ENCODE results near the gene RAPH1. TPM values are rescaled to one million over a fixed set of nuclear protein-coding genes. Genes with fewer than 3 reads are reported as not detected.

Gene RAPH1
- total and polyA plus RNA-seq, 8 donors: 2.3 to 19.2 (median 10.4) TPM

DNA sequence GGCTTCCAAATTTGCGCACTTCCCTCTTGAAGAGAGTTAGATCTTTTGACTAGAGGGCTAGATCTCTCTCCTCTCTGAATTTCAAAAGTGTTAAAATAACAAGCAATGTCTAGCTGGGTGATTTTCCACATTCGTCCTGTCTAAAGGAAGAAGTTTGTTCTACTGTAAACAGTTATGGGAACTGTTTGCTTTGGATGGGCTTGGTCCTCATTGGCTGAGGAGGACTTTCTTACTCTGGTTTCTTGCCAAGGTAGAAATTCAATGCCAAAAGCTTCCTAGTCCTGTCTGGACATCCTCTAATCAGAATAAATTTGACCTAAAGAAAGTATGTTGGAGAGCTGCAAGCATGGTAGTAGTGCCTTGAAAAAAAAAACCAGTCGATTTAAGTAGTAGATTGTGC lies 47.4 kb upstream of the RAPH1 start:
- H3K9me3 ChIP-seq: no peaks in the 10 kb centered on the region
- H3K36me3 ChIP-seq: no peaks in the 10 kb centered on the region
- FAIRE-seq: no peak
- intact Hi-C loops (cut with DNase I): no loop called here
- no peak overlapping the region for H3K4me3 ChIP-seq
- peaks cover 23 to 49% (median 36%) of the 10 kb centered on the region in 3 donors for H3K4me1 ChIP-seq
- peak in 3 of 4 donors; percentile 26 to 34 (median 26) for ATAC-seq
- DNase-seq: no peak
- TF ChIP-seq CTCF (IDR thresholded peaks at IDR 0.05): no peak
- H3K27me3 ChIP-seq: no peaks in the 10 kb centered on the region
- H3K27ac ChIP-seq: peak overlapping the region in 2 of 4 donors; percentile 41 to 60
- WGBS, 2 donors: 34 to 44% methylated on average over 3 of the region's 3 CpGs

GRCh38 chr2:203580844-203581243 lies 45.7 kb upstream of the RAPH1 start:
- no peak for FAIRE-seq
- peak overlapping the region in 2 of 4 donors; percentile 92 for H3K27ac ChIP-seq
- 39 to 42% methylated on average over 5 of the region's 5 CpGs for WGBS, 2 donors

DNA sequence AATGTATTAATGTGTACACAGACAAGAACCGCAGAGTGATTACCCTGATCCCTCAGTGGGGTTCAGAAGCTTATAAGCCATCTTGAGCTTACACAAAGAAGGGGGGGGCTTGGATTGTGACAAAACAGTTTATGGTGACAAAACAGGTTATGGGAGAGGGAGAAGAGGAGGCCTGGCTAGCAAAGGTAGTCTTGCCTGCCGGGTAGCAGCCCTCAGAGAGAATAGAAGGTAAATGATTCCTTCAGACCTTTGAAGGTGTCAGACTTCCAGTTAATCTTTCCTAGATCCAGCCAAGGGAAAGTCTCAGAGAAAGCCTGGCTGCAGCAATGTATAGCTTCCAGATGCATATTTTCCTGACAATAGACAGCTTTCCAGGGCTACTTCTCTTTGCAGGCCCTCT lies 44.6 kb upstream of the RAPH1 start:
- ATAC-seq (peak in 2 of 4 donors; percentile 25 to 31), DNase-seq (no peak), FAIRE-seq (no peak)
- H3K27me3 ChIP-seq: no peaks in the 10 kb centered on the region
- H3K36me3 ChIP-seq: no peaks in the 10 kb centered on the region
- peak overlapping the region; percentile 46 to 92 (median 71) for H3K27ac ChIP-seq
- H3K9me3 ChIP-seq: no peaks in the 10 kb centered on the region
- peaks cover 23 to 46% (median 35%) of the 10 kb centered on the region in 3 donors for H3K4me1 ChIP-seq
- intact Hi-C loops (cut with DNase I): no loop called here
- no peak for TF ChIP-seq CTCF (IDR thresholded peaks at IDR 0.05)
- 45 to 62% methylated on average over 2 of the region's 2 CpGs for WGBS, 2 donors
- no peak overlapping the region for H3K4me3 ChIP-seq

More at GRCh38 chr2:203580844-203581243, 45.7 kb upstream of the RAPH1 start:
- ATAC-seq (no peak), DNase-seq (peak in 1 of 6 donors; percentile 26)
- Histone ChIP-seq H3K9me3 (no peaks in the 10 kb centered on the region), H3K27me3 (no peaks in the 10 kb centered on the region), H3K4me3 (no peak overlapping the region), H3K36me3 (no peaks in the 10 kb centered on the region), H3K4me1 (peaks cover 23 to 49% (median 36%) of the 10 kb centered on the region in 3 donors)
- intact Hi-C loops (cut with DNase I): no loop called here
- TF ChIP-seq CTCF (IDR thresholded peaks at IDR 0.05): no peak

- intact Hi-C loops (cut with DNase I): no loop called here
- H3K4me3 ChIP-seq: no peak overlapping the region
- peaks cover 23 to 42% (median 31%) of the 10 kb centered on the region in 3 donors for H3K4me1 ChIP-seq
- TF ChIP-seq CTCF (IDR thresholded peaks at IDR 0.05): no peak
- DNase-seq: peak in 4 of 6 donors; percentile 68 to 87 (median 81)
- H3K27ac ChIP-seq: peak overlapping the region; percentile 46 to 92 (median 71)
- no peaks in the 10 kb centered on the region for H3K27me3 ChIP-seq
- H3K36me3 ChIP-seq: no peaks in the 10 kb centered on the region
- no peaks in the 10 kb centered on the region for H3K9me3 ChIP-seq
- peak; percentile 93 to 99 (median 96) for ATAC-seq
- FAIRE-seq: peak; percentile 60
- 28 to 30% methylated on average over 4 of the region's 4 CpGs for WGBS, 2 donors
Measured at GRCh38 chr2:203578759-203579643, 43.9 kb upstream of the RAPH1 start.

GRCh38 chr2:203574824-203575223 lies 39.7 kb upstream of the RAPH1 start:
- no peaks in the 10 kb centered on the region for H3K27me3 ChIP-seq
- no peak overlapping the region for H3K27ac ChIP-seq
- no peaks in the 10 kb centered on the region for H3K9me3 ChIP-seq
- 81 to 84% methylated on average over 6 of the region's 6 CpGs for WGBS, 2 donors
- DNase-seq (no peak), ATAC-seq (no peak), FAIRE-seq (no peak)
- TF ChIP-seq CTCF (IDR thresholded peaks at IDR 0.05): no peak
- peaks cover 6 to 18% (median 10%) of the 10 kb centered on the region in 3 donors for H3K4me1 ChIP-seq
- no peak overlapping the region for H3K4me3 ChIP-seq
- intact Hi-C loops (cut with DNase I): no loop called here
- H3K36me3 ChIP-seq: no peaks in the 10 kb centered on the region
